ENCODE data around the gene RHOV.

- TF ChIP-seq POLR2A (IDR thresholded peaks at IDR 0.05; ENCODE audit: low read length) = no peak
- no peak for TF ChIP-seq GATA1 (IDR thresholded peaks at IDR 0.05; ENCODE audit: low read depth, low read length)
Measured at GRCh38 chr15:40900256-40901052, 26.4 kb upstream of the RHOV start.
